Measurements from ENCODE around the gene DYNC1I1.

Gene DYNC1I1

GRCh38 chr7:96080027-96080426 lies 307.7 kb downstream of the DYNC1I1 start:
- H3K9me3 ChIP-seq: no peaks in the 10 kb centered on the region
- H3K4me2 ChIP-seq: no peak overlapping the region
- no peak overlapping the region for H3K4me3 ChIP-seq
- H4K20me1 ChIP-seq: 0 out of 2 replicates have a peak, but pooled peaks cover 5% of the 10 kb centered on the region
- no peaks in the 10 kb centered on the region for H3K36me3 ChIP-seq
- peaks cover 5% of the 10 kb centered on the region for H3K4me1 ChIP-seq
- TF ChIP-seq Cebpa-rat (IDR thresholded peaks at IDR 0.05): no peak
- peaks cover 25% of the 10 kb centered on the region for H3K27me3 ChIP-seq
- H3K9ac ChIP-seq: no peak overlapping the region
- no peak overlapping the region for H3K27ac ChIP-seq

GRCh38 chr7:96084881-96085553 lies 312.7 kb downstream of the DYNC1I1 start:
- no peak overlapping the region for H3K4me2 ChIP-seq
- TF ChIP-seq Cebpa-rat (IDR thresholded peaks at IDR 0.05): no peak
- H3K27ac ChIP-seq: no peak overlapping the region
- no peaks in the 10 kb centered on the region for H3K4me1 ChIP-seq
- H4K20me1 ChIP-seq: no peaks in the 10 kb centered on the region
- H3K9me3 ChIP-seq: no peaks in the 10 kb centered on the region
- no peaks in the 10 kb centered on the region for H3K36me3 ChIP-seq
- H3K9ac ChIP-seq: no peak overlapping the region
- no peaks in the 10 kb centered on the region for H3K27me3 ChIP-seq
- no peak overlapping the region for H3K4me3 ChIP-seq

- Histone ChIP-seq H4K20me1 (no peaks in the 10 kb centered on the region), H3K4me1 (no peaks in the 10 kb centered on the region)
Observed at GRCh38 chr7:96085953-96086352, 313.6 kb downstream of the DYNC1I1 start.

GRCh38 chr7:96088579-96088978 lies 316.2 kb downstream of the DYNC1I1 start:
- no peak overlapping the region for H3K9ac ChIP-seq
- no peaks in the 10 kb centered on the region for H4K20me1 ChIP-seq
- no peaks in the 10 kb centered on the region for H3K4me1 ChIP-seq
- no peaks in the 10 kb centered on the region for H3K9me3 ChIP-seq
- H3K4me2 ChIP-seq: no peak overlapping the region
- no peak for TF ChIP-seq Cebpa-rat (IDR thresholded peaks at IDR 0.05)
- H3K27ac ChIP-seq: no peak overlapping the region
- no peaks in the 10 kb centered on the region for H3K36me3 ChIP-seq
- H3K27me3 ChIP-seq: no peaks in the 10 kb centered on the region
- no peak overlapping the region for H3K4me3 ChIP-seq

More at GRCh38 chr7:96085953-96086352, 313.6 kb downstream of the DYNC1I1 start:
- no peaks in the 10 kb centered on the region for H3K36me3 ChIP-seq
- H3K27me3 ChIP-seq: no peaks in the 10 kb centered on the region
- no peak overlapping the region for H3K27ac ChIP-seq
- no peak overlapping the region for H3K9ac ChIP-seq
- H3K4me3 ChIP-seq: no peak overlapping the region
- no peak for TF ChIP-seq Cebpa-rat (IDR thresholded peaks at IDR 0.05)
- no peaks in the 10 kb centered on the region for H3K9me3 ChIP-seq
- H3K4me2 ChIP-seq: no peak overlapping the region

- no peaks in the 10 kb centered on the region for H3K4me1 ChIP-seq
- H3K27me3 ChIP-seq: no peaks in the 10 kb centered on the region
- no peak overlapping the region for H3K9ac ChIP-seq
- no peak overlapping the region for H3K4me2 ChIP-seq
- H3K36me3 ChIP-seq: no peaks in the 10 kb centered on the region
- no peaks in the 10 kb centered on the region for H3K9me3 ChIP-seq
- H3K4me3 ChIP-seq: no peak overlapping the region
- no peak for TF ChIP-seq Cebpa-rat (IDR thresholded peaks at IDR 0.05)
- no peaks in the 10 kb centered on the region for H4K20me1 ChIP-seq
- no peak overlapping the region for H3K27ac ChIP-seq
Observed at GRCh38 chr7:96089511-96089910, 317.2 kb downstream of the DYNC1I1 start.

- no peak overlapping the region for H3K9ac ChIP-seq
- H3K4me3 ChIP-seq: no peak overlapping the region
- H3K27me3 ChIP-seq: no peaks in the 10 kb centered on the region
- no peaks in the 10 kb centered on the region for H4K20me1 ChIP-seq
- no peaks in the 10 kb centered on the region for H3K4me1 ChIP-seq
- TF ChIP-seq Cebpa-rat (IDR thresholded peaks at IDR 0.05): no peak
- H3K36me3 ChIP-seq: no peaks in the 10 kb centered on the region
- no peak overlapping the region for H3K27ac ChIP-seq
- H3K9me3 ChIP-seq: no peaks in the 10 kb centered on the region
- H3K4me2 ChIP-seq: no peak overlapping the region
Observed at GRCh38 chr7:96090756-96091155, 318.4 kb downstream of the DYNC1I1 start.

GRCh38 chr7:96093435-96093834 lies 321.1 kb downstream of the DYNC1I1 start:
- H4K20me1 ChIP-seq: no peaks in the 10 kb centered on the region
- TF ChIP-seq Cebpa-rat (IDR thresholded peaks at IDR 0.05): no peak
- H3K4me3 ChIP-seq: no peak overlapping the region
- H3K4me2 ChIP-seq: no peak overlapping the region
- H3K27me3 ChIP-seq: no peaks in the 10 kb centered on the region
- no peaks in the 10 kb centered on the region for H3K9me3 ChIP-seq
- no peak overlapping the region for H3K9ac ChIP-seq
- H3K36me3 ChIP-seq: no peaks in the 10 kb centered on the region
- H3K4me1 ChIP-seq: no peaks in the 10 kb centered on the region
- H3K27ac ChIP-seq: no peak overlapping the region

- no peaks in the 10 kb centered on the region for H3K4me1 ChIP-seq
- no peaks in the 10 kb centered on the region for H3K36me3 ChIP-seq
- no peak overlapping the region for H3K27ac ChIP-seq
- no peaks in the 10 kb centered on the region for H4K20me1 ChIP-seq
- no peak overlapping the region for H3K4me2 ChIP-seq
- no peak overlapping the region for H3K9ac ChIP-seq
- H3K9me3 ChIP-seq: no peaks in the 10 kb centered on the region
- no peak overlapping the region for H3K4me3 ChIP-seq
- no peak for TF ChIP-seq Cebpa-rat (IDR thresholded peaks at IDR 0.05)
- H3K27me3 ChIP-seq: no peaks in the 10 kb centered on the region
Observed at GRCh38 chr7:96097835-96098234, 325.5 kb downstream of the DYNC1I1 start.

GRCh38 chr7:96100737-96101136 lies 328.4 kb downstream of the DYNC1I1 start:
- H3K36me3 ChIP-seq: no peaks in the 10 kb centered on the region
- H3K9me3 ChIP-seq: no peaks in the 10 kb centered on the region
- H3K4me1 ChIP-seq: no peaks in the 10 kb centered on the region
- no peaks in the 10 kb centered on the region for H4K20me1 ChIP-seq
- H3K27me3 ChIP-seq: no peaks in the 10 kb centered on the region
- no peak overlapping the region for H3K9ac ChIP-seq
- TF ChIP-seq Cebpa-rat (IDR thresholded peaks at IDR 0.05): no peak
- no peak overlapping the region for H3K27ac ChIP-seq
- H3K4me2 ChIP-seq: no peak overlapping the region
- no peak overlapping the region for H3K4me3 ChIP-seq

- Histone ChIP-seq H3K9ac (no peak overlapping the region), H3K36me3 (no peaks in the 10 kb centered on the region), H3K9me3 (no peaks in the 10 kb centered on the region), H3K27me3 (no peaks in the 10 kb centered on the region), H3K27ac (no peak overlapping the region), H3K4me2 (no peak overlapping the region), H4K20me1 (no peaks in the 10 kb centered on the region), H3K4me1 (no peaks in the 10 kb centered on the region), H3K4me3 (no peak overlapping the region)
- no peak for TF ChIP-seq Cebpa-rat (IDR thresholded peaks at IDR 0.05)
Observed at GRCh38 chr7:96102096-96102811, 329.9 kb downstream of the DYNC1I1 start.
